ENCODE measurements around the gene TAF1D. TPM values are rescaled to one million over a fixed set of nuclear protein-coding genes. Genes with fewer than 3 reads are reported as not detected.
A peak's percentile ranks its signal among the peaks of the same experiment; 100 is the strongest.

TAF1D gene
- total RNA-seq, 1 experiment from 2014 or later: 50.7 TPM

DNA sequence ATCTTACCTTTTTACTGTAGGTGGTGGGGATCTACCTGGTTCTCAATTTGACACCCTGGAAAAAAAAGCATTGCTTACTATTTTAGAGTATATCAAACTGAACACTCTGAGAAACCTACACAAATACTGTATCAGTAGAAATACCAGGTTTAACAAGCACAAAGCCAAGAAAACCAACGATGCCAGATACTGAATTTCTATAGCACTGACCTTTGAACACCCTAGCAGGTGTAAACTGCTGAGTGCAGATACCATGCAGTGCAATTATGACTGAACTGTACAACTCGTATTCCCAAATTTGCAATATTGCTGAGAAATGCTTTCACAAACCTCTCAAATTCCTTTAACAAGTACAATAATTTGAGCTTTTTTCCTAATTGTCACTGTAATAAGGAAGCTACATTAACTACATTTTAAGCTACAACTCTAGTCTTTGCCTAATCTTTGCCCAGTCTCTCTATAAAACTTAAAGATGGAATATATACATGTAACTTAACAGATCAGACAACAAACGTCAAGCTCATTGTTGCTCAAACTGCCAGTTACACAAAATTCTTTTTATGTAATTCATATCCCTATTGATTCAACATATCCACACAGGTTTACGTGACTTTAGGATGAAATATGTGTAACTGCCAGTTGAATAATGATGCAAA, 8.9 kb downstream of the TAF1D start:
- DNase-seq (ENCODE audit: low read depth): no peak
- in situ Hi-C loops (cut with HindIII; ENCODE audit: low pct_unique_long_range_greater_than_20kb, low sequenced_read_pairs): no loop called here

DNA sequence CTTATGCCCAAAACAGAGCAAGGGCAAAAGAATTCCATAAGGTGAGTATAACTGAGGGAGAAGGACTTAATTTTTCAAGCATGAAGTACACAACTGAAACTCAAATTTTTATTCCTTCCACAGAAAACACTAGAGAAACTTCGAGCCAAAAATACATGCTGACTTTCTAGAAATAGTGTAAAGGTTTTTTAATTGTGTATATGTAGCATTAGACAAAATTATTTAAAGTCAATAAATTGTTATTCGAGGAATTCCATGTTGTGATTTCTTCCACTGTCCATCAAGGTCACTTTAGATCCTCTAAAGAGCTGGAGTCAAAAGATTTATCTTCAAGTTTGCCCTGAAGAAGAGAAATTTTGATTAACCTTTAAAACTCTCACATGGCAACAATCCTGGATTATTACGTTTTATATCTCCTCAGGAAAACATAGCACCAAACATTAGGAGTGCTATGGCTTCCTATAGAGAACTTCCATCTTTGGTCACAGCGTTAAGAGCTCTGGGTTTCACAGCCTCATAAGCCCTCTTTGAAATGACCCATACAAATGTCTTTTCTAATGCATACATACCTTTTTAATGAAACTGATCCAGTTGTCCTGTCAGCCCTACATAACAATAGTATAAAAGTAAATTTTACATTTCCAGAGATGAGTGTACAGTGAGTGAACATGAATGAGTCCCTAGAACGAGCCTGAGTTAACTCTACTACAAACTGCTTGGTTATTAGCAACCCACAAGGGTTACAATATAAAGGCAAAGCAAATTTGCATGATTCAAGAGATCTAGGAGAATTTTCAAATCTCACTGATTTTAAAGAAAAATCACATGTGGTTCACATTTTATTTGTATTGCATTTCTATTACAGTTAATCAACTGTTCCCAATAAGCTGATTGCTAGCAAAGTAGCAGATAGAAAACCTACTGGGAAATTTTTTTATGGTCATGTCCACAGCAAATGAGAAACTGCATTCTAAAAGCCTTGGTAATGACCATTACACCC, 10.9 kb downstream of the TAF1D start:
- in situ Hi-C loops (cut with HindIII; ENCODE audit: low pct_unique_long_range_greater_than_20kb, low sequenced_read_pairs): no loop called here
- DNase-seq (ENCODE audit: low read depth): no peak

DNA sequence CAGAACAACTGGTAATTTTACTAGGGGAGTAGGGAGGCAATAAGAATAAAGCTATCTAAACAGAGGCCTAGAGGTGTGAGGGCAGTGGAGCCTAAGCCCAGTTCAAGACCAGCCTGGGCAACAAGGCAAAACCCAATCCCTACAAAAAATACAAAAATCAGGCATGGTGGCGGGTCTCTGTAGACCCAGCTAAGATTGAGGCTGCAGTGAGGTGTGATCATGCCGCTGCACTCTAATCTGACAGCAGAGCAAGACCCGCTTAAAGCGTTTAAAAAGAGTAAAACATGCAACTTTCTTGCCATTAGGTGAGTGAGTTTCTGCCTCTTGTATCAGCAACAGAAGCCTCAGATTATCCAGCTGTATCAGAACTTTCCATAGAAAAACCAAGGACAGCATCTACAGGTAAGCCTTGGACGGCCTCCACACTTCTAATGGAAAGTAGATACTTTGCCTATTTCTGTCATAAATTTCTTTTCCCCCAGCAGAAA, 12.1 kb downstream of the TAF1D start:
- peak; percentile 12 for DNase-seq (ENCODE audit: low read depth)
- in situ Hi-C loops (cut with HindIII; ENCODE audit: low pct_unique_long_range_greater_than_20kb, low sequenced_read_pairs): no loop called here

DNA sequence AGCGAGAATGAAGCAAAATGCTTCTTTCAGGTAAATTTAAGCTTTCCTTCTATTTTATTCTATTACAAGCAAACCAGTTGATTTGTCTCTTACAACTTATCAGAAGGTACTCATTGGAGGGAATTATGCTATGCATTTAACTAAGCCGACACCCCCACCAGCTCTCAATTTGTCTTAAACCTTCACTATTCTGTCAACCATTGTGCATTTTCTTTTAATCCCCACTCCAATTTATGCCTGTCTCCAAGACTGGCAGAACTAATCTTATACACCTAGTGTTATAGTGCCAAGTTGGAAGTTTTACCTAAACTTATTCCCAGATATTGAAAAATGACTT, 12.5 kb downstream of the TAF1D start:
- DNase-seq (ENCODE audit: low read depth): no peak
- in situ Hi-C loops (cut with HindIII; ENCODE audit: low pct_unique_long_range_greater_than_20kb, low sequenced_read_pairs): no loop called here

DNA sequence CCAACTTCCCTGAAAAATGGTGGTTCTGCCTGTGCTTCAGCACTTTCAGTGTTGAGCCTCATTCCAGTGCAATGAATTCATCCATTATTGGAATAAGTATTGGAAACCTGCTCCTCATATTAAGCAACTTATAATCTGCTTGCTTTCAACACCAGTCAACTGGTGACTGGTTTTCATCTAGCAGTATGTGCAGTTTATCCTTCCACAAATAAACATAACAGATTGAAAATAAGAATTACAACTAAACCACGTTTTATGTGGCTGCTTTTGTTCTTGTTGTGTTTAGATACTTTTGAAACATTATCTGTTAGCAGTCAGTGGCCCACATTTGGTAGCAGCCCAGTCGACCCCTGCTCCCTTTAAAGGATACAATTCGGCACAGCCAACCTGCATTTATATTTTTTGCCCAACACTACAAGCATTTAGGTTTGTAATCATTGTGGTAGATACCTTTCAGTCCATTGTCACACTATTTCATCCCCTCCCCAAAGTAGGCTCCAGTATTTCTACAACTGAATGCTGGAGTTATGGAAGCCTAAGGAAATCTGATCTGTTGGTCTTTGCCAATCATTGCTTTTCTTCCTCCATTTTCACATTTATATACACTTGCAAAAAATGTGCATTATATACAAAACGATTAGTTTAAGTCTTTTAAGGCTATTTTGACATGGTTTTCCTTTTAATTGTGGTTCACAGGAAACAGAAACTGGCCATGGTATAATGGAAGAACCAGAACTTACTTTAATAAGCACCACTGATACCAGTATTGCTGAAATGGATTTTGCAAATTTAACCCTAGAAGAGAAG, 13.1 kb downstream of the TAF1D start:
- DNase-seq (ENCODE audit: low read depth): no peak
- in situ Hi-C loops (cut with HindIII; ENCODE audit: low pct_unique_long_range_greater_than_20kb, low sequenced_read_pairs): no loop called here

DNA sequence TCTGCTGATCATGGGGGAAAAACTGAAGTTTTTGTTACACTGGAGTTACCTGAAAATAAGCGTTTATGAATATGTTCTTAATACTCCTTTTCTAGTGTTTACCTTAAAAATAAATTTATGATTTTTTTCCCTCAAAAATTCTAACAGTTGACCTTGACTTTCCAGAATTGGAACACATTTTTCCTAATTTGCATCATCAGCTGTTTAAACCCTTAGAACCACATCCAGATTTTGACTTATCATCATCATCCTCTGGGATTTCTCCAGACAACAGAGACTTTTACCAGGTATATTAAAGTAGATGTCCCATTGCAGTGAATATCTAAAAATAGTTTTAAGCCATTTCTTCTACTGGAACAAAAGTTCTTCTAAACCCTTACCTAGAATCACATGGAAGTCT, 17.2 kb downstream of the TAF1D start:
- in situ Hi-C loops (cut with HindIII; ENCODE audit: low pct_unique_long_range_greater_than_20kb, low sequenced_read_pairs): no loop called here
- DNase-seq (ENCODE audit: low read depth): no peak

DNA sequence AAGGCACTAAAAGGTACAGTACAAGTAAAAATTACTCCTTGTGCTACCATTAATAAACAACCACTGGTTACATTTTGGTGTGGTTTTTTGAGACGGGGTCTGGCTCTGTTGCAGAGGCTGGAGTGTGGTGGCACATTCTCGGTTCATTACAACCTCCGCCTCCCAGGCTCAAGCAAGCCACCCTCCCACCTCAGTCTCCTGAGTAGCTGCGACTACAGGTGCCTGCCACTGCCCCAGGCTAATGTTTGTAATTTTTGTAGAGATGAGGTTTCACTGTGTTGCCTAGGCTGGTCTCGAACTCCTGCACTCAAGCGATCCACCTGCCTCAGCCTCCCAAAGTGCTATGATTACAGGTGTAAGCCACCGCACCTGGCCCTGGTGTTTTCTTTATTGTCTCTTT, 20.8 kb downstream of the TAF1D start:
- in situ Hi-C loops (cut with HindIII; ENCODE audit: low pct_unique_long_range_greater_than_20kb, low sequenced_read_pairs): no loop called here
- no peak for DNase-seq (ENCODE audit: low read depth)

DNA sequence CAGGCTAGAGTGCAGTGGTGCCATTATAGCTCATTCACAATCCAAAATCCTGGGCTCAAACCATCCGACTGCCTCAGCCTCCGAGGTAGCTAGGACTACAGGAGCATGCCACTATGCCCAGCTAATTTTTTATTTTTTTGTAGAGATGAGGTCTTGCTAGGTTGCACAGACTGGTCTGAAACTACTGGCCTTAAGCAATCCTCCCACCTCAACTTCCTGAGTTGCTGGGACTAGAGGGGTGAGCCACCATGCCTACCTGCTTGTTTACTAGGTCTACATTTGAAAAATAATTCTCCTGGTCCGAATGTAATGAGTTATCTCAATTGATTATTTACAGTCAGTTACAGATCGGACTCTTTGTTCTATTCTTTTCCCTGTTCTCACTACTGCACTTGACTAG, 22.0 kb downstream of the TAF1D start:
- no peak for DNase-seq (ENCODE audit: low read depth)
- in situ Hi-C loops (cut with HindIII; ENCODE audit: low pct_unique_long_range_greater_than_20kb, low sequenced_read_pairs): no loop called here

DNA sequence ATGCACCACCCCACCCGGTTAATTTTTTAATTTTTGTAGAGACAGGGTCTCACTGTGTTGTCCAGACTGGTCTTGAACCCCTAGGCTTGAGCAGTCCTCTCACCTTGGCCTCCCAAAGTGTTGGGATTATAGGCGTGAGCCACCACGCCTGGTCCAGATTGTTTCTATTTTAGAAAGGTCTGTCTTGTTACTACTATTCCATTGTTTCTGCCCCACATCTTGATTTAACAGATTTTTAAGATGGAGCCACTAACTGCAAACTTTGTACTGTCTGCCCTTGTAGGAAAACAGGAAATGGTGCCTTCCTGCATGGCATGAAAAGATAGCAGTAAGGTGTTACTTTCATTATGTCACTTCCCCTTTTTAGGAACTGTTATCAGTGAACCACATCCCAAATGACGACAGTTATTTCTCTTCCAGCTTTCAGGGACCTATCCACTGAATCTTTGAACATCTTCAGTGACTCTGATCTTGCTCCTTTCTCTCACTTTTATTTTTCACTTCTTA, 23.2 kb downstream of the TAF1D start:
- DNase-seq (ENCODE audit: low read depth): no peak
- in situ Hi-C loops (cut with HindIII; ENCODE audit: low pct_unique_long_range_greater_than_20kb, low sequenced_read_pairs): no loop called here

DNA sequence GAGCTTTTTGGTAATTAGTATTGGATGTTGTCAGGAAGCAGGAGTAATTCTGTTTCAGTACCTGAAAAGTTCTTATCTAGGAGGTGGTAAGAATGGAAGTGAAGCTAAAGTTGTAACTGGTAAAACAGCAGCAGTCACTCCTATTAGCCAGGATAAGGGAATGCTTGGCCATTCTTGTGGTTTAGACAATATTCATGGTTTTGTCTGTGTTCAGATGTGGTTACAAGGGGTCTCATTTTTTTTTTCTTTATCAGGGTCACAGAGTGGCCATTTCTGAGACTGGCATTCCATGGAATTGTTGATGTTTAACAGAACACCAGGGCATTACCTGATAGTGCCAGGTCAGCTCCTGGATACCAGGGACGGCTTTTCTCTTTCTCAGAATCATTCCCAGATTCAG, 23.8 kb downstream of the TAF1D start:
- in situ Hi-C loops (cut with HindIII; ENCODE audit: low pct_unique_long_range_greater_than_20kb, low sequenced_read_pairs): no loop called here
- no peak for DNase-seq (ENCODE audit: low read depth)

DNA sequence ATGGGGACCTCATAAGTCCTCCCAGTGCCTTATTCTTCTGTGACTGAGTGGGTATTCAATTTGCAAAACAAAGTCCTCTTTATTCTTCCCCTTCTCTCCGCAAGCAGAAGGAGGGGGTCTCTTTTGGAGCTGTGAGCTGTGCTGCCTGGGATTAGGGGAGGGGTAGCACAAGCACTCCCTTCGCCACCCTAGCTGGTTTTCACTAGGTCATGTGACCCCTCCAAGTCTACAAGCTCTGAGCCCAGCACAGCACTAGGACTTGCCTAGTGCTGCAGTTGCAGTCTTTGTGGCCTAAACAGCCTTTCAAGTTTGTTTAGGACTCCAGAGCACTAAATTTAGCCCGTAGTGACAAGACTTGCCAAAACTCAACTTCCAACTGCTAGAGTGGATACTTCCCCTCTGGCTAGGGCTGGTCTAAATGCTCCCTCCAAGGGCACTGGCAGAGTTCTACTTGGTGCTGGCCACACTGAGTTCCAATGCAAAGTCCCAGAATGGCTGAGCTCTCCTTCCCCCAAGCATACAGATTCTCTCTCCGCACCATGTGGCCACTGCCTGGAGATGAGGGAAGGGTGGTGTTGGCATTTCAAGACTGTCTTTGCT, 25.4 kb downstream of the TAF1D start:
- no peak for DNase-seq (ENCODE audit: low read depth)
- in situ Hi-C loops (cut with HindIII; ENCODE audit: low pct_unique_long_range_greater_than_20kb, low sequenced_read_pairs): no loop called here

DNA sequence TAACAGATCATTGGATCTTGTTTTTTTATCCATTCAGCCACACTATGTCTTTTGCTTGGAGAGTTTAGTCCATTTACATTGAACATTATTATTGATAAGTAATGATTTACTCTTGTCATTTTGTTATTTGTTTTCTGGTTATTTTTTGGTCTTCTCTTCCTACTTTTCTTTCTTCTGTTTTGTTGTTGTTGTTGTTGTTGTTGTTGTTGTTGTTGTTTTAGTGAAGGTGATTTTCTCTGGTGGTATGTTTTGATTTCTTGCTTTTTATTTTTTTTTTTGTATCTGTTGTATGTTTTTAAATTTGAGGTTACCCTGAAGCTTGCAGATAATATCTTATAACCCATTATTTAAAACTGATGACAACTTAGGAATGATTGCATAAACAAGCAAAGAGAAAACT, 28.6 kb downstream of the TAF1D start:
- DNase-seq (ENCODE audit: low read depth): no peak
- in situ Hi-C loops (cut with HindIII; ENCODE audit: low pct_unique_long_range_greater_than_20kb, low sequenced_read_pairs): no loop called here

DNA sequence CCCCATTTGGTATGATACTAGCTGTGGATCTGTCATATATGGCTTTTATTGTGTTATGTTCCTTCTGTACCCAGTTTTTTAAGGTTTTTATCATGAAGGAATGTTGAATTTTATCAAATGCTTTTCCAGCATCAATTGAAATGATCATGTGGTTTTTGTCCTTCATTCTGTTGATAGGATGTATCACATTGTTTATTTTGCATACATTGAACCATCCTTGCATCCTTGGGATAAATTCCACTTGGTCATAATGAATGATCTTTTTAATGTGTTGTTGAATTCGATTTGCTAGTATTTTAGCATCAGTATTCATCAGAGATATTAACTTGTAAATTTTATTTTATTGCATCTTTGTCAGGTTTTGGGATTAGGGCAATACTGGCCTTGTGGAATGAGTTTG, 31.1 kb downstream of the TAF1D start:
- no peak for DNase-seq (ENCODE audit: low read depth)
- in situ Hi-C loops (cut with HindIII; ENCODE audit: low pct_unique_long_range_greater_than_20kb, low sequenced_read_pairs): no loop called here

DNA sequence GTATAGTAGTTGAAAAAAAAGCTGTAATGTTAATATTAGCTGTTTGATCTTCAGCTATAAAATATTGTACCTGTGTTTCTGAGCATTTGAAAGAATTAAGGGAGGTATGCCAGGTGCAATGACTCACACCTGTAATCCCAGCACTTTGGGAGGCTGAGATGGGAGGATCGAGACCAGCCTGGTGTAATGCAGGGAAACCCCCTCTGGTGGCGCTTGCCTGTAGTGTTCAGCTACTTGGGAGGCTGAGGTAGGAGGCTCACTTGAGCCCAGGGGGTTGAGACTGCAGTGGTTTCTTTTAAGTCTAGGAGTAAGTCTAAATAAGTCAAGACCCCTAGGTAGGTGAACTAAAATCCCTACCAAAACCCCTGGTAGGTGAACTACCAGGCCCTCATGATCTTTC, 37.1 kb downstream of the TAF1D start:
- in situ Hi-C loops (cut with HindIII; ENCODE audit: low pct_unique_long_range_greater_than_20kb, low sequenced_read_pairs): no loop called here
- DNase-seq (ENCODE audit: low read depth): no peak

DNA sequence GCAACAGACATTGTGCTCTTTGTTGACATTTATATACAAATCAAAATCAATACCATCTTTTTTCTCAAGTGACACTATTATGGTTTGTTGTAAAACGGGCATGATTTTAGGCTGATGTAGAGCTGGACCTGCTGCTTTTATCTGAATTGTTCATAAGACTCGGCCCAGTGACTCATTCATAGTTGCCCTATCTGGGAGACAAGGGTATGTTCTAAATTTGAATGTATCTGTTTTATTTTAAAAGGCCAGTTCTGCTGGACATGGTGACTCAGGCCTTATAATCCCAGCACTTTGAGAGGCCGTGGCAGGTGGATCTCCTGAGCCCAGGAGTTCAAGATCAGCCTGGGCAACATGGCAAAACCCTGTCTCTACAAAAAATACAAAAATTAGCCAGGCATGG, 40.5 kb downstream of the TAF1D start:
- no peak for DNase-seq (ENCODE audit: low read depth)
- in situ Hi-C loops (cut with HindIII; ENCODE audit: low pct_unique_long_range_greater_than_20kb, low sequenced_read_pairs): no loop called here

DNA sequence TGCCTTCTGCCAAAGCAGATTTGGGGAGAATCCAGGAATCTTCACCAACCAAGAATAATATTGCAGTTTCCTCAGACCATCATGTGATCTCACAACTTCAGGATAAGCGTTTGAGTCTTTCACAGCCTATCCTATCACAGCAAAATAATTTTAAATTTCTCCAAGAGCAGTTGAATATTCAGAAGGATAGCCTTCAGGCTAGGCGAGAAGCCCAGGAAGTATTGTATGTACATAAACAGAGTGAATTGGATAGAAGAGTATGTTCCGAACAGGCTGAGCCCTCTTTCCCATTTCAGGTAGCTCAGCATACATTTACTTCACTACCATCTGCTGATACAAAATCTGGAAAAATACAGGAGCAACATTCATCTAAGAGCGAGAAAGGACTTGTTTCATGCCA, 43.7 kb downstream of the TAF1D start:
- in situ Hi-C loops (cut with HindIII; ENCODE audit: low pct_unique_long_range_greater_than_20kb, low sequenced_read_pairs): no loop called here
- no peak for DNase-seq (ENCODE audit: low read depth)

DNA sequence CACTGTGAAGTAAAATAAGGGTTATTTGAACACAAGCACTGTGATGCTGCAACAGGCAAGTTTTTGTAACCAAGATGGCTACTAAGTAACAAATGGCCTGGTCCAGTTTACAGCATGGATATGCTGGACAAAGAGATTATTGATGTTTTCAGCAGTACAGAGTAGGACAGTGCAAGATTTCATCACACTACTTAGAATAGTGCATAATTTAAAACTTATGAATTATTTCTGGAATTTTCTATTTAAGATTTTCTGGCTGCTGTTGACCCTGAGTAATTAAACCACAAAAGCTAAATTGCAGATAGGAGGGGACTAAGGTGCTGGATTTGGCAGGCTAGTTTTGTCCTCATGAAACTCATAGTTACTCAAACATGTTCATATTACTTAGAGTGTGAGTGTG, 46.7 kb downstream of the TAF1D start:
- in situ Hi-C loops (cut with HindIII; ENCODE audit: low pct_unique_long_range_greater_than_20kb, low sequenced_read_pairs): no loop called here
- DNase-seq (ENCODE audit: low read depth): no peak

DNA sequence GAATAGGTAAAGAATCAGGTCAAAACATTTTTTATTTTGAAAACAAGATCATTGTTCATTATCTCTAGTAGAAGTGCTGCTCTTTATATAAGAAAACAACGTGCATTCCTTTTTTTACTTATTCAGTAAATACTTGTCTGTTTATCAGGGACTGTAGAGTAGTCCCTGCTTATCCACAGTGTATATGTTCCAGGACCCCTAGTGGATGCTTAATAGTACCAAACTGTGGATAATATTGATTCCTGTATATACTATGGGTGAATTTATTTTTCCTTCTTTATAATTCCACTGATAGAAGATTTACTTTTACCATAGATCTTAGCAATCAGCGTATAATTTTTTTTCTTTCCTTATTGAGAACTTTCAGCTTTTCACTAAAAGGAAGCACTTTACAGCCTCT, 47.2 kb downstream of the TAF1D start:
- DNase-seq (ENCODE audit: low read depth): no peak
- in situ Hi-C loops (cut with HindIII; ENCODE audit: low pct_unique_long_range_greater_than_20kb, low sequenced_read_pairs): no loop called here
